Stimulated activated CD8-positive, alpha-beta memory T cell treated with anti-CD3 and anti-CD28 coated beads, Interleukin-7, amount 100 ng/mL, for 48 hours (primary cell): Measurements from ENCODE around the gene FOXG1.

Experiments used
- DNase-seq, 2 donors: peaks; one replicate each; pipeline ENCODE4 v3.0.0-alpha.2; 2020; ENCODE audit warnings: low read depth in 1 of 2; ENCODE audit errors: extremely low read depth in 1 of 2

FOXG1 gene

GRCh38 chr14:28774764-28775735, 8.5 kb downstream of the FOXG1 start:
- DNase-seq = no peak

GRCh38 chr14:28776482-28777266, 10.1 kb downstream of the FOXG1 start:
- DNase-seq = no peak

- no peak for DNase-seq
Observed at GRCh38 chr14:28777471-28778137, 11.0 kb downstream of the FOXG1 start.

- no peak for DNase-seq
Observed at GRCh38 chr14:28778138-28779117, 11.8 kb downstream of the FOXG1 start.

GRCh38 chr14:28779456-28779855, 12.9 kb downstream of the FOXG1 start:
- DNase-seq = no peak

GRCh38 chr14:28780843-28781820, 14.5 kb downstream of the FOXG1 start:
- DNase-seq = no peak

- DNase-seq = no peak
Observed at GRCh38 chr14:28782301-28782700, 15.7 kb downstream of the FOXG1 start.

GRCh38 chr14:28783664-28784063, 17.1 kb downstream of the FOXG1 start:
- DNase-seq = no peak

- no peak for DNase-seq
Observed at GRCh38 chr14:28784096-28785048, 17.8 kb downstream of the FOXG1 start.

- DNase-seq = no peak
Observed at GRCh38 chr14:28785096-28785952, 18.7 kb downstream of the FOXG1 start.

- DNase-seq = no peak
Observed at GRCh38 chr14:28807518-28807917, 40.9 kb downstream of the FOXG1 start.

- DNase-seq = no peak
Observed at GRCh38 chr14:28813810-28814209, 47.2 kb downstream of the FOXG1 start.
